Neural cell (in vitro differentiated cells): Measurements from ENCODE around the gene GFOD2. TPM values are rescaled to one million over a fixed set of nuclear protein-coding genes. Genes with fewer than 3 reads are reported as not detected.

Source experiments
- H2AFZ ChIP-seq: fragments of 200-600, 300-800 bp; sonication (generic), shearing (Covaris generic); 2 replicates; pipeline ENCODE4 v1.6.0; 2014; ENCODE audit warnings: low read depth, mild to moderate bottlenecking, antibody characterized with exemption, low read length, moderate library complexity
- H3F3A ChIP-seq: fragments of 200-600 bp; shearing (Covaris generic); 2 replicates; pipeline ENCODE4 v1.6.1; 2016; ENCODE audit warnings: mild to moderate bottlenecking, moderate library complexity, mixed read lengths, antibody characterized with exemption, low read length; ENCODE audit not compliant: insufficient read depth, poor library complexity, severe bottlenecking
- H3K27ac ChIP-seq: fragments of 200-600, 300-800 bp; sonication (generic), shearing (Covaris generic); 2 replicates; pipeline ENCODE4 v1.5.1; 2014; ENCODE audit warnings: mild to moderate bottlenecking, low read length, moderate library complexity
- H3K27me3 ChIP-seq: fragments of 300-800, 200-600 bp; sonication (generic), shearing (Covaris generic); 2 replicates; pipeline ENCODE4 v1.6.0; 2014; ENCODE audit warnings: mild to moderate bottlenecking, low read depth, low read length, moderate library complexity; ENCODE audit not compliant: insufficient read depth
- H3K36me3 ChIP-seq: fragments of 300-800, 200-600 bp; sonication (generic), shearing (Covaris generic); 2 replicates; pipeline ENCODE4 v1.5.1; 2014; ENCODE audit warnings: mild to moderate bottlenecking, antibody characterized with exemption, low read length, moderate library complexity; ENCODE audit not compliant: insufficient read depth
- H3K4me2 ChIP-seq: fragments of 300-800, 200-600 bp; sonication (generic), shearing (Covaris generic); 2 replicates; pipeline ENCODE4 v1.6.0; 2014; ENCODE audit warnings: mild to moderate bottlenecking, low read length
- H3K4me3 ChIP-seq: fragments of 300-800, 200-600 bp; sonication (generic), shearing (Covaris generic); 2 replicates; pipeline ENCODE4 v1.5.1; 2014; ENCODE audit warnings: mild to moderate bottlenecking, low read length, moderate library complexity
- H3K79me2 ChIP-seq: fragments of 200-600 bp; shearing (Covaris generic); replicated peaks from 2 replicates; pipeline ENCODE4 v1.6.0; 2014; ENCODE audit warnings: mild to moderate bottlenecking, low read length, moderate library complexity; ENCODE audit not compliant: insufficient read depth
- H3K9ac ChIP-seq: fragments of 300-800, 200-600 bp; sonication (generic), shearing (Covaris generic); 2 replicates; pipeline ENCODE4 v1.6.1; 2016; ENCODE audit warnings: mild to moderate bottlenecking, low read length, mixed read lengths
- H3K9me2 ChIP-seq: fragments of 200-600 bp; shearing (Covaris generic); 2 replicates; pipeline ENCODE4 v1.6.1; 2016; ENCODE audit warnings: mild to moderate bottlenecking, low read length, mixed read lengths; ENCODE audit not compliant: insufficient read depth
- H3K9me3 ChIP-seq: fragments of 200-600, 300-800 bp; sonication (generic), shearing (Covaris generic); 2 replicates; pipeline ENCODE4 v1.6.1; 2016; ENCODE audit warnings: mild to moderate bottlenecking, mixed run types, low read length, moderate library complexity, mixed read lengths
- H4K20me1 ChIP-seq: fragments of 200-600 bp; shearing (Covaris generic); 2 replicates; pipeline ENCODE4 v1.6.1; 2016; ENCODE audit warnings: mild to moderate bottlenecking, mixed run types; ENCODE audit not compliant: insufficient read depth
- CTCF ChIP-seq: fragments of 450-650 bp; IDR thresholded peaks from 2 replicates; pipeline ENCODE4 v1.5.1; 2014; ENCODE audit warnings: antibody characterized with exemption, mild to moderate bottlenecking, moderate library complexity; ENCODE audit not compliant: poor library complexity, severe bottlenecking
- EP300 ChIP-seq: fragments of 450-650 bp; conservative IDR thresholded peaks from 2 replicates; pipeline ENCODE4 v1.6.1; 2014; ENCODE audit warnings: antibody characterized with exemption, mild to moderate bottlenecking, moderate library complexity; ENCODE audit not compliant: poor library complexity, severe bottlenecking
- EZH2 ChIP-seq: fragments of 200-600, 300-800 bp; shearing (Covaris generic), sonication (generic); IDR thresholded peaks from 2 replicates; pipeline ENCODE4 v1.6.1; 2014; ENCODE audit warnings: antibody characterized with exemption, low read length, borderline replicate concordance, mild to moderate bottlenecking; ENCODE audit not compliant: insufficient read depth, poor library complexity, severe bottlenecking
- MXI1 ChIP-seq: fragments of 450-650 bp; conservative IDR thresholded peaks from 2 replicates; pipeline ENCODE4 v1.6.1; 2014; ENCODE audit warnings: antibody characterized with exemption, mild to moderate bottlenecking; ENCODE audit not compliant: poor library complexity, severe bottlenecking
- POLR2AphosphoS5 ChIP-seq: IDR thresholded peaks from 2 replicates; pipeline ENCODE4 v1.6.1; 2012
- RAD21 ChIP-seq: fragments of 450-650 bp; conservative IDR thresholded peaks from 2 replicates; pipeline ENCODE4 v1.6.1; 2014; ENCODE audit warnings: antibody characterized with exemption, mild to moderate bottlenecking, moderate library complexity
- SMC3 ChIP-seq: fragments of 450-650 bp; conservative IDR thresholded peaks from 2 replicates; pipeline ENCODE4 v1.6.1; 2014; ENCODE audit warnings: antibody characterized with exemption, mild to moderate bottlenecking, moderate library complexity; ENCODE audit not compliant: poor library complexity
- TAF1 ChIP-seq: IDR thresholded peaks from 2 replicates; pipeline ENCODE4 v1.6.1; 2012; ENCODE audit warnings: low read depth
- polyA plus RNA-seq: library from polyadenylated mRNA; depleted of rRNA; stranded (reverse); fragments of >200 nt; gene quantifications from 2 replicates; pipeline ENCODE4 v1.2.3, GENCODE V29; 2014
- TF ChIP-seq, protein P1 (sequence below): IDR thresholded peaks from 2 replicates; pipeline ENCODE4 v1.6.1; 2012; ENCODE audit warnings: borderline replicate concordance

GFOD2 gene
- polyA plus RNA-seq, 1 donor from 2014 or later = 88.4 TPM

GRCh38 chr16:67667817-67668494, 51.2 kb downstream of the GFOD2 start:
- TF ChIP-seq EZH2 (no peak), MXI1 (no peak), TAF1 (no peak), CTCF (peak; percentile 62), RAD21 (peak; percentile 31), SMC3 (peak; percentile 65), EP300 (no peak), POLR2AphosphoS5 (no peak)
- TF ChIP-seq, protein P1, sequence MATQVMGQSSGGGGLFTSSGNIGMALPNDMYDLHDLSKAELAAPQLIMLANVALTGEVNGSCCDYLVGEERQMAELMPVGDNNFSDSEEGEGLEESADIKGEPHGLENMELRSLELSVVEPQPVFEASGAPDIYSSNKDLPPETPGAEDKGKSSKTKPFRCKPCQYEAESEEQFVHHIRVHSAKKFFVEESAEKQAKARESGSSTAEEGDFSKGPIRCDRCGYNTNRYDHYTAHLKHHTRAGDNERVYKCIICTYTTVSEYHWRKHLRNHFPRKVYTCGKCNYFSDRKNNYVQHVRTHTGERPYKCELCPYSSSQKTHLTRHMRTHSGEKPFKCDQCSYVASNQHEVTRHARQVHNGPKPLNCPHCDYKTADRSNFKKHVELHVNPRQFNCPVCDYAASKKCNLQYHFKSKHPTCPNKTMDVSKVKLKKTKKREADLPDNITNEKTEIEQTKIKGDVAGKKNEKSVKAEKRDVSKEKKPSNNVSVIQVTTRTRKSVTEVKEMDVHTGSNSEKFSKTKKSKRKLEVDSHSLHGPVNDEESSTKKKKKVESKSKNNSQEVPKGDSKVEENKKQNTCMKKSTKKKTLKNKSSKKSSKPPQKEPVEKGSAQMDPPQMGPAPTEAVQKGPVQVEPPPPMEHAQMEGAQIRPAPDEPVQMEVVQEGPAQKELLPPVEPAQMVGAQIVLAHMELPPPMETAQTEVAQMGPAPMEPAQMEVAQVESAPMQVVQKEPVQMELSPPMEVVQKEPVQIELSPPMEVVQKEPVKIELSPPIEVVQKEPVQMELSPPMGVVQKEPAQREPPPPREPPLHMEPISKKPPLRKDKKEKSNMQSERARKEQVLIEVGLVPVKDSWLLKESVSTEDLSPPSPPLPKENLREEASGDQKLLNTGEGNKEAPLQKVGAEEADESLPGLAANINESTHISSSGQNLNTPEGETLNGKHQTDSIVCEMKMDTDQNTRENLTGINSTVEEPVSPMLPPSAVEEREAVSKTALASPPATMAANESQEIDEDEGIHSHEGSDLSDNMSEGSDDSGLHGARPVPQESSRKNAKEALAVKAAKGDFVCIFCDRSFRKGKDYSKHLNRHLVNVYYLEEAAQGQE = no peak

DNA sequence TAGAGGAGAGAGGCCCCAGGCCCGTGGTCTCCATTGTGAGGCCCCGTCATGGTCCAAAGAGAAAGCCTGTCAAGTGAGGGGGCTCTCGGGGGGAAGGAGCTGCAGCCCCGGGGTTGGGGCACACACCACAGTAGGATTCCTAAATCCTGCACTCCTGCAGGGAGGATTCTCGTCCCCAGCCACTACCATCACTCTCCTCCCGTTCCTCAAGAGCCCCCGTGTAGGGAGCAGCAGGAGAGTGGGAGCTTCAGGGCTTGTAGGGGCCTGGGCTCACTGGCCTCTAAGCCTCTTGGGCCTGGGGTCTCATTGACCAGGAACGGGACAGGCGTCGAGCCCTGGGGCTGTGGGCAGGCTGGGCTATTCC, 51.7 kb downstream of the GFOD2 start:
- Histone ChIP-seq H3K9me2 (no peaks in the 10 kb centered on the region), H3K4me2 (no peak overlapping the region), H3K9ac (no peak overlapping the region), H4K20me1 (no peaks in the 10 kb centered on the region), H3K9me3 (no peaks in the 10 kb centered on the region), H3K27me3 (no peaks in the 10 kb centered on the region), H3K79me2 (peaks cover 3% of the 10 kb centered on the region), H3K36me3 (no peaks in the 10 kb centered on the region), H2AFZ (no peak overlapping the region), H3K27ac (no peak overlapping the region), H3K4me3 (peak overlapping the region; percentile 70), H3F3A (no peaks in the 10 kb centered on the region)
- TF ChIP-seq TAF1 = no peak
- no peak for TF ChIP-seq EP300
- no peak for TF ChIP-seq SMC3
- TF ChIP-seq, protein P1 = no peak
- no peak for TF ChIP-seq MXI1
- no peak for TF ChIP-seq CTCF
- TF ChIP-seq RAD21 = no peak
- no peak for TF ChIP-seq POLR2AphosphoS5
- no peak for TF ChIP-seq EZH2

More at GRCh38 chr16:67667817-67668494, 51.2 kb downstream of the GFOD2 start:
- H4K20me1 ChIP-seq = no peaks in the 10 kb centered on the region
- H3K36me3 ChIP-seq = no peaks in the 10 kb centered on the region
- no peaks in the 10 kb centered on the region for H3F3A ChIP-seq
- no peak overlapping the region for H3K4me3 ChIP-seq
- H3K27me3 ChIP-seq = no peaks in the 10 kb centered on the region
- H3K4me2 ChIP-seq = no peak overlapping the region
- no peak overlapping the region for H3K27ac ChIP-seq
- H3K79me2 ChIP-seq = no peaks in the 10 kb centered on the region
- no peak overlapping the region for H2AFZ ChIP-seq
- H3K9ac ChIP-seq = no peak overlapping the region
- H3K9me2 ChIP-seq = no peaks in the 10 kb centered on the region
- no peaks in the 10 kb centered on the region for H3K9me3 ChIP-seq
